DOHH2 (cell line): ENCODE measurements around the gene PRKAG3.

Experiments used
- H3F3A ChIP-seq: fragments of 200-600 bp; sonication (generic), shearing (Covaris generic); 2 replicates; pipeline ENCODE4 v1.6.0; 2016; ENCODE audit warnings: antibody characterized with exemption, mild to moderate bottlenecking; ENCODE audit not compliant: control insufficient read depth, insufficient read depth
- H3K27ac ChIP-seq: fragments of 200-600 bp; sonication (generic); 2 replicates; pipeline ENCODE4 v1.5.1; 2014; ENCODE audit warnings: low read depth, mild to moderate bottlenecking, low read length, moderate library complexity
- H3K27me3 ChIP-seq: fragments of 200-600 bp; sonication (generic); 2 replicates; pipeline ENCODE4 v1.6.1; 2014; ENCODE audit warnings: mild to moderate bottlenecking, low read length, mixed read lengths; ENCODE audit not compliant: control insufficient read depth
- H3K36me3 ChIP-seq: fragments of 200-600 bp; sonication (generic); 2 replicates; pipeline ENCODE4 v1.6.1; 2014; ENCODE audit warnings: mild to moderate bottlenecking, low read length, moderate library complexity, mixed read lengths; ENCODE audit not compliant: control insufficient read depth
- H3K4me1 ChIP-seq: fragments of 200-600 bp; sonication (generic); 2 replicates; pipeline ENCODE4 v1.6.1; 2014; ENCODE audit warnings: mild to moderate bottlenecking, low read length, mixed read lengths; ENCODE audit not compliant: control insufficient read depth
- H3K4me2 ChIP-seq: fragments of 200-600 bp; sonication (generic); 2 replicates; pipeline ENCODE4 v1.6.0; 2014; ENCODE audit warnings: mild to moderate bottlenecking, low read length, moderate library complexity
- H3K4me3 ChIP-seq: fragments of 200-600 bp; sonication (generic); 2 replicates; pipeline ENCODE4 v1.5.1; 2014; ENCODE audit warnings: mild to moderate bottlenecking, low read length, mixed read lengths
- H3K79me2 ChIP-seq: fragments of 200-600 bp; sonication (generic); 2 replicates; pipeline ENCODE4 v1.6.1; 2014; ENCODE audit warnings: mild to moderate bottlenecking, low read length, mixed read lengths; ENCODE audit not compliant: control insufficient read depth
- H3K9me2 ChIP-seq: fragments of 200-600 bp; sonication (generic); replicated peaks from 2 replicates; pipeline ENCODE4 v1.6.1; 2014; ENCODE audit warnings: mild to moderate bottlenecking, low read length, mixed read lengths; ENCODE audit not compliant: control insufficient read depth
- H3K9me3 ChIP-seq: fragments of 200-600 bp; sonication (generic); 2 replicates; pipeline ENCODE4 v1.6.1; 2014; ENCODE audit warnings: antibody characterized with exemption, low read length, mixed read lengths; ENCODE audit not compliant: control insufficient read depth, insufficient read depth
- H4K20me1 ChIP-seq: fragments of 200-600 bp; sonication (generic); 2 replicates; pipeline ENCODE4 v1.6.0; 2014; ENCODE audit warnings: low read depth, mild to moderate bottlenecking, antibody characterized with exemption, low read length, moderate library complexity; ENCODE audit not compliant: control insufficient read depth, insufficient read depth
- CTCF ChIP-seq: fragments of 200-600 bp; sonication (generic); IDR thresholded peaks from one replicate; pipeline ENCODE4 v1.5.1; 2014; ENCODE audit warnings: antibody characterized with exemption, mild to moderate bottlenecking, low read depth, low read length; ENCODE audit not compliant: poor library complexity, severe bottlenecking
- EZH2phosphoT487 ChIP-seq: fragments of 200-600 bp; sonication (generic); IDR thresholded peaks from 2 replicates; pipeline ENCODE4 v1.6.1; 2017; ENCODE audit warnings: borderline replicate concordance, mild to moderate bottlenecking, antibody characterized with exemption, low read length, moderate library complexity, mixed read lengths

Gene PRKAG3

GRCh38 chr2:218878926-218879761 is 47.5 kb upstream of the PRKAG3 start:
- TF ChIP-seq CTCF (no peak), EZH2phosphoT487 (no peak)
- Histone ChIP-seq H3K79me2 (no peaks in the 10 kb centered on the region), H3F3A (peaks cover 14% of the 10 kb centered on the region), H3K9me2 (no peaks in the 10 kb centered on the region), H3K4me3 (peak overlapping the region; percentile 75), H3K4me1 (peaks cover 73% of the 10 kb centered on the region), H3K27me3 (peaks cover 38% of the 10 kb centered on the region), H3K4me2 (peak overlapping the region; percentile 84), H3K27ac (peak overlapping the region; percentile 77), H3K9me3 (no peaks in the 10 kb centered on the region), H4K20me1 (no peaks in the 10 kb centered on the region), H3K36me3 (peaks cover 6% of the 10 kb centered on the region; the same call in 1 of the 2 replicates)

- no peaks in the 10 kb centered on the region for H3K9me3 ChIP-seq
- H3K27ac ChIP-seq: no peak overlapping the region
- H3K4me2 ChIP-seq: peak overlapping the region; percentile 84; the same call in 1 of the 2 replicates
- no peaks in the 10 kb centered on the region for H3K79me2 ChIP-seq
- no peak overlapping the region for H3K4me3 ChIP-seq
- H3K4me1 ChIP-seq: peaks cover 67% of the 10 kb centered on the region
- no peak for TF ChIP-seq EZH2phosphoT487
- TF ChIP-seq CTCF: no peak
- H3K36me3 ChIP-seq: peaks cover 6% of the 10 kb centered on the region; the same call in 1 of the 2 replicates
- H3K27me3 ChIP-seq: peaks cover 39% of the 10 kb centered on the region
- peaks cover 14% of the 10 kb centered on the region for H3F3A ChIP-seq
- no peaks in the 10 kb centered on the region for H3K9me2 ChIP-seq
- H4K20me1 ChIP-seq: no peaks in the 10 kb centered on the region
These were observed 46.9 kb upstream of the PRKAG3 start for GRCh38 chr2:218878486-218878885.

- H3K4me2 ChIP-seq: peak overlapping the region; percentile 20
- H3K36me3 ChIP-seq: peaks cover 4% of the 10 kb centered on the region; the same call in 1 of the 2 replicates
- H3K27me3 ChIP-seq: peaks cover 42% of the 10 kb centered on the region
- TF ChIP-seq EZH2phosphoT487 (no peak), CTCF (no peak)
- peaks cover 66% of the 10 kb centered on the region for H3K4me1 ChIP-seq
- H3K9me2 ChIP-seq: no peaks in the 10 kb centered on the region
- H3K9me3 ChIP-seq: no peaks in the 10 kb centered on the region
- H3F3A ChIP-seq: peaks cover 14% of the 10 kb centered on the region
- H3K79me2 ChIP-seq: no peaks in the 10 kb centered on the region
- no peak overlapping the region for H3K4me3 ChIP-seq
- no peak overlapping the region for H3K27ac ChIP-seq
- H4K20me1 ChIP-seq: no peaks in the 10 kb centered on the region
These were observed 46.3 kb upstream of the PRKAG3 start for GRCh38 chr2:218877891-218878290.
